H9 (cell line): Measurements from ENCODE around the gene ARID3A. TPM values are rescaled to one million over a fixed set of nuclear protein-coding genes. Genes with fewer than 3 reads are reported as not detected.

Source experiments
- DNase-seq: peaks from one replicate; pipeline ENCODE4 v3.0.0-alpha.2; 2017
- H2AFZ ChIP-seq: one replicate; pipeline ENCODE4 v1.6.1; 2013; ENCODE audit warnings: mild to moderate bottlenecking, low read length, control low read depth, moderate library complexity
- H2AK5ac ChIP-seq: 2 replicates; pipeline ENCODE4 v1.6.1; 2013; ENCODE audit warnings: low read length, control low read depth, mixed read lengths; ENCODE audit not compliant: insufficient read length
- H2BK120ac ChIP-seq: one replicate; pipeline ENCODE4 v1.6.1; 2013; ENCODE audit warnings: low read depth, mild to moderate bottlenecking, low read length, control low read depth, inconsistent platforms; ENCODE audit not compliant: poor library complexity, severe bottlenecking
- H2BK12ac ChIP-seq: 2 replicates; pipeline ENCODE4 v1.6.1; 2013; ENCODE audit warnings: low read length, control low read depth, mixed read lengths, low read depth; ENCODE audit not compliant: insufficient read length
- H2BK15ac ChIP-seq: 2 replicates; pipeline ENCODE4 v1.6.1; 2013; ENCODE audit warnings: low read depth, low read length, control low read depth
- H2BK20ac ChIP-seq: one replicate; pipeline ENCODE4 v1.6.1; 2013; ENCODE audit warnings: low read depth, mild to moderate bottlenecking, low read length, control low read depth, inconsistent platforms; ENCODE audit not compliant: poor library complexity, severe bottlenecking
- H2BK5ac ChIP-seq: 2 replicates; pipeline ENCODE4 v1.6.1; 2013; ENCODE audit warnings: low read length, control low read depth, mixed read lengths; ENCODE audit not compliant: insufficient read length
- H3K14ac ChIP-seq: 2 replicates; pipeline ENCODE4 v1.6.1; 2013; ENCODE audit warnings: low read length, control low read depth; ENCODE audit not compliant: insufficient read depth
- H3K18ac ChIP-seq: 2 replicates; pipeline ENCODE4 v1.6.1; 2013; ENCODE audit warnings: low read depth, mild to moderate bottlenecking, mixed read lengths, low read length, control low read depth; ENCODE audit not compliant: insufficient read length
- H3K23ac ChIP-seq: 2 replicates; pipeline ENCODE4 v1.6.1; 2013; ENCODE audit warnings: low read length, control low read depth, mixed read lengths, low read depth; ENCODE audit not compliant: insufficient read length
- H3K23me2 ChIP-seq: 2 replicates; pipeline ENCODE4 v1.6.1; 2013; ENCODE audit warnings: low read depth, mild to moderate bottlenecking, mixed read lengths, low read length, control low read depth; ENCODE audit not compliant: insufficient read length, poor library complexity, severe bottlenecking
- H3K27ac ChIP-seq: 2 replicates; pipeline ENCODE4 v1.5.1; 2013; ENCODE audit warnings: low read length, control low read depth, mixed read lengths, low read depth; ENCODE audit not compliant: insufficient read length
- H3K27me3 ChIP-seq: 2 replicates; pipeline ENCODE4 v1.6.1; 2013; ENCODE audit warnings: low read length, control low read depth, inconsistent platforms; ENCODE audit not compliant: insufficient read depth
- H3K4ac ChIP-seq: 2 replicates; pipeline ENCODE4 v1.6.1; 2013; ENCODE audit warnings: low read depth, mild to moderate bottlenecking, control low read depth, inconsistent platforms, low read length, moderate library complexity
- H3K4me1 ChIP-seq: 2 replicates; pipeline ENCODE4 v1.6.1; 2013; ENCODE audit warnings: low read length, control low read depth, inconsistent platforms; ENCODE audit not compliant: insufficient read depth
- H3K4me2 ChIP-seq: 2 replicates; pipeline ENCODE4 v1.6.1; 2013; ENCODE audit warnings: low read length, control low read depth, mixed read lengths; ENCODE audit not compliant: insufficient read length, insufficient read depth
- H3K56ac ChIP-seq: 2 replicates; pipeline ENCODE4 v1.6.1; 2013; ENCODE audit warnings: low read depth, mild to moderate bottlenecking, mixed read lengths, low read length, control low read depth; ENCODE audit not compliant: insufficient read length
- H3K79me1 ChIP-seq: 2 replicates; pipeline ENCODE4 v1.6.1; 2013; ENCODE audit warnings: low read depth, mild to moderate bottlenecking, moderate library complexity, low read length, control low read depth, inconsistent platforms; ENCODE audit not compliant: insufficient read depth, poor library complexity, severe bottlenecking
- H3K79me2 ChIP-seq: 2 replicates; pipeline ENCODE4 v1.6.1; 2013; ENCODE audit warnings: low read length, control low read depth, inconsistent platforms; ENCODE audit not compliant: insufficient read depth
- H3K9ac ChIP-seq: 2 replicates; pipeline ENCODE4 v1.6.1; 2013; ENCODE audit warnings: low read length, control low read depth, mixed read lengths; ENCODE audit not compliant: insufficient read length; ENCODE audit errors: extremely low read depth
- H3K9me3 ChIP-seq: one replicate; pipeline ENCODE4 v1.6.1; 2013; ENCODE audit warnings: low read depth, low read length, inconsistent platforms; ENCODE audit not compliant: control insufficient read depth
- H3T11ph ChIP-seq: one replicate; pipeline ENCODE4 v1.6.1; 2013; ENCODE audit warnings: mild to moderate bottlenecking, low read length, control low read depth, inconsistent platforms
- H4K20me1 ChIP-seq: one replicate; pipeline ENCODE4 v1.6.1; 2013; ENCODE audit not compliant: control insufficient read depth, insufficient read length, insufficient read depth
- H4K5ac ChIP-seq: 2 replicates; pipeline ENCODE4 v1.6.1; 2013; ENCODE audit warnings: low read depth, mild to moderate bottlenecking, mixed read lengths, low read length, control low read depth; ENCODE audit not compliant: insufficient read length
- H4K8ac ChIP-seq: replicated peaks from 2 replicates; pipeline ENCODE4 v1.6.1; 2013; ENCODE audit warnings: low read length, control low read depth, mixed read lengths, low read depth; ENCODE audit not compliant: insufficient read length
- H4K91ac ChIP-seq: 2 replicates; pipeline ENCODE4 v1.6.1; 2013; ENCODE audit warnings: low read depth, mild to moderate bottlenecking, moderate library complexity, mixed read lengths, low read length, control low read depth; ENCODE audit not compliant: insufficient read length
- H3K27ac Mint-ChIP-seq, 3 experiments: 2 replicates in 2 of 3; 3 replicates in 1 of 3; pipeline ENCODE4 v1.8.0; 2020 to 2021; ENCODE audit warnings: mixed read lengths in 3 of 3, mild to moderate bottlenecking in 1 of 3, moderate library complexity in 1 of 3
- H3K27me3 Mint-ChIP-seq: 2 replicates; pipeline ENCODE4 v1.8.0; 2021; ENCODE audit warnings: low read depth, mild to moderate bottlenecking, moderate library complexity, mixed read lengths
- H3K36me3 Mint-ChIP-seq, 3 experiments: 2 replicates in 2 of 3; 3 replicates in 1 of 3; pipeline ENCODE4 v1.8.0; 2020 to 2021; ENCODE audit warnings: low read depth in 3 of 3, mixed read lengths in 3 of 3; ENCODE audit not compliant: insufficient read depth in 1 of 3
- H3K4me1 Mint-ChIP-seq, 2 experiments: 2 replicates each; pipeline ENCODE4 v1.8.0; 2020; ENCODE audit warnings: mixed read lengths in 2 of 2
- H3K4me3 Mint-ChIP-seq, 2 experiments: 2 replicates in 1 of 2; 3 replicates in 1 of 2; pipeline ENCODE4 v1.8.0; 2020 to 2021; ENCODE audit warnings: mild to moderate bottlenecking in 2 of 2, mixed read lengths in 2 of 2, moderate library complexity in 1 of 2
- H3K9me3 Mint-ChIP-seq, 2 experiments: 2 replicates in 1 of 2; 3 replicates in 1 of 2; pipeline ENCODE4 v1.8.0; 2020; ENCODE audit warnings: mild to moderate bottlenecking in 2 of 2, mixed read lengths in 2 of 2, moderate library complexity in 1 of 2
- WGBS: extraction: QIAGEN DNeasy Blood & Tissue Kit; methylation state at CpG from one replicate; pipeline ENCODE4 v1.1.7; 2013; ENCODE audit warnings: missing lambda C conversion rate, low lambda C conversion rate, mixed read lengths; ENCODE audit not compliant: insufficient read length; ENCODE audit errors: extremely low coverage; 5-methylcytosine and 5-hydroxymethylcytosine counted together
- total RNA-seq: library from RNA; stranded (reverse); gene quantifications from 2 replicates; pipeline ENCODE4 v1.2.1, GENCODE V29; 2021
- TF ChIP-seq, protein P1 (sequence below): fragments of 200-600 bp; sonication (generic); conservative IDR thresholded peaks from 3 replicates; pipeline ENCODE4 v1.8.0; 2021; ENCODE audit warnings: antibody characterized with exemption, mild to moderate bottlenecking

ARID3A gene
- total RNA-seq, 1 experiment from 2014 or later, result 98.3 TPM

DNA sequence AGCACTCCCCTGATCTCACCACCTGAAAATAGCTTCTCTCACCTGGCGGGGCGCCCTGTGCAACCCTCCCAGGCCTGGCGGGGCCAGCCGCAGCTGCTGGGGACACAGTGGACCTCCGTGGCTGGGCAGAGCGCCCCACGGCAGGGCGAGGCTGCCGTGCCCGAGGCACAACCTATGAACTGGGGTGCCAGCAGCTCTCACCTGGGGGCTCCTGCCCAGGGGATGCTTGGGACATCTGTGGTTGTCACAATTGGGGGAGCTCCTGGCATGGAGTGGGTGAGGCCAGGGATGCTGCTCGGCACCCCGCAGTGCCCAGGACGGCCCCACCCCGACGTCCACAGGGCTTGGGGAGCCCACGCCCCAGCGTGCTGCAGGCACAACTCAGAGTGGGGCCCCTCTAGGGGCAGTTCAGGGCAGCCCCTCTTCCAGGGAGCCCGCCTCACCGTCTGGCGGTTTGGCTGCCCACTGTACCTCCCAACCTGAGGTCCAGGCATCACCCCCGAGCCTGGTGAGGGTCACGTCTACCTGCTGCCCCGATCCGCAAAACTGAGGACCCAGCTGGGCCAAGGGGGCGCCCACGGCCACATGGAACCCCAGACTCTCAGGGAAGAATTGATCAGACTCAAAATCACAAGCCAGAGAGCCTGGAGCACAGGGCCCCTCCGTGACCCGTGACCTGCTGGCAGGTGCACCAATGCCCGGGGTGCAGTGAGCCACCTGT lies 89.4 kb downstream of the ARID3A start:
- no peak overlapping the region for H4K91ac ChIP-seq
- H3K27ac Mint-ChIP-seq, result peak overlapping the region in 1 of 3 experiments; percentile 63; a peak in 1 of 7 replicates
- H2BK5ac ChIP-seq, result no peak overlapping the region
- no peak overlapping the region for H3K23ac ChIP-seq
- H2AK5ac ChIP-seq, result no peak overlapping the region
- no peak overlapping the region for H3T11ph ChIP-seq
- no peak overlapping the region for H4K5ac ChIP-seq
- no peak overlapping the region for H3K56ac ChIP-seq
- peaks cover 6% of the 10 kb centered on the region for H3K79me1 ChIP-seq
- peaks cover 6% of the 10 kb centered on the region for H3K23me2 ChIP-seq
- no peaks in the 10 kb centered on the region; the same call in 1 of the 2 replicates for H3K4me1 ChIP-seq
- no peak overlapping the region for H4K8ac ChIP-seq
- H2BK120ac ChIP-seq, result no peak overlapping the region
- no peak overlapping the region for H3K18ac ChIP-seq
- no peak overlapping the region for H3K9ac ChIP-seq
- no peaks in the 10 kb centered on the region for H3K27me3 ChIP-seq
- H3K9me3 ChIP-seq, result no peaks in the 10 kb centered on the region
- no peak overlapping the region for H2BK12ac ChIP-seq
- WGBS, result no CpG with 5 or more reads among the region's 29 CpGs
- H3K4me2 ChIP-seq, result no peak overlapping the region
- H3K36me3 Mint-ChIP-seq, result peaks cover 2 to 16% (median 11%) of the 10 kb centered on the region in 3 experiments; a peak in 5 of 7 replicates
- H4K20me1 ChIP-seq, result no peaks in the 10 kb centered on the region
- H3K4me3 Mint-ChIP-seq, result no peak overlapping the region; a peak in 1 of 5 replicates
- no peak overlapping the region for H3K4ac ChIP-seq
- no peak overlapping the region for H3K27ac ChIP-seq
- H3K4me1 Mint-ChIP-seq, result peaks cover 17 to 33% of the 10 kb centered on the region in 2 experiments
- H3K79me2 ChIP-seq, result peaks cover 41% of the 10 kb centered on the region; the same call in 1 of the 2 replicates
- no peak for DNase-seq
- H2BK20ac ChIP-seq, result no peak overlapping the region
- no peaks in the 10 kb centered on the region for H3K9me3 Mint-ChIP-seq
- no peak overlapping the region for H2BK15ac ChIP-seq
- TF ChIP-seq, protein P1, sequence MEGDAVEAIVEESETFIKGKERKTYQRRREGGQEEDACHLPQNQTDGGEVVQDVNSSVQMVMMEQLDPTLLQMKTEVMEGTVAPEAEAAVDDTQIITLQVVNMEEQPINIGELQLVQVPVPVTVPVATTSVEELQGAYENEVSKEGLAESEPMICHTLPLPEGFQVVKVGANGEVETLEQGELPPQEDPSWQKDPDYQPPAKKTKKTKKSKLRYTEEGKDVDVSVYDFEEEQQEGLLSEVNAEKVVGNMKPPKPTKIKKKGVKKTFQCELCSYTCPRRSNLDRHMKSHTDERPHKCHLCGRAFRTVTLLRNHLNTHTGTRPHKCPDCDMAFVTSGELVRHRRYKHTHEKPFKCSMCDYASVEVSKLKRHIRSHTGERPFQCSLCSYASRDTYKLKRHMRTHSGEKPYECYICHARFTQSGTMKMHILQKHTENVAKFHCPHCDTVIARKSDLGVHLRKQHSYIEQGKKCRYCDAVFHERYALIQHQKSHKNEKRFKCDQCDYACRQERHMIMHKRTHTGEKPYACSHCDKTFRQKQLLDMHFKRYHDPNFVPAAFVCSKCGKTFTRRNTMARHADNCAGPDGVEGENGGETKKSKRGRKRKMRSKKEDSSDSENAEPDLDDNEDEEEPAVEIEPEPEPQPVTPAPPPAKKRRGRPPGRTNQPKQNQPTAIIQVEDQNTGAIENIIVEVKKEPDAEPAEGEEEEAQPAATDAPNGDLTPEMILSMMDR, result no peak
- H2AFZ ChIP-seq, result no peak overlapping the region
- H3K14ac ChIP-seq, result no peak overlapping the region; the same call in 1 of the 2 replicates
- H3K27me3 Mint-ChIP-seq, result no peaks in the 10 kb centered on the region
